MCF 10A (cell line): ENCODE results near the gene ESPNL. TPM values are rescaled to one million over a fixed set of nuclear protein-coding genes. Genes with fewer than 3 reads are reported as not detected.

Experiments
- BruUV-seq: library from RNA; stranded (reverse); fragments of 400-500 nt; replicated peaks from 2 replicates; lab custom pipeline; 2021; lab: Mats Ljungman, UMichigan
- CTCF ChIA-PET: fragments of 300-600 bp; sonication (Branson Sonifier 250); formaldehyde crosslinking; extraction: SDS; loops from one replicate; lab custom pipeline; 2021; ENCODE audit warnings: antibody characterized with exemption, inconsistent platforms; lab: Yijun Ruan, JAX
- POLR2A ChIA-PET: fragments of 300-600, 350-650 bp; sonication (Branson Sonifier 250); formaldehyde crosslinking; extraction: SDS; loops from one replicate; lab custom pipeline; 2020; ENCODE audit warnings: antibody characterized with exemption, inconsistent platforms; lab: Yijun Ruan, JAX
- DNase-seq: peaks from one replicate; pipeline ENCODE4 v3.0.0-alpha.2; 2018; ENCODE audit not compliant: unreplicated experiment
- H3K27ac Mint-ChIP-seq: one replicate; pipeline ENCODE4 v1.8.0; 2022; ENCODE audit warnings: mild to moderate bottlenecking, low read depth, mixed read lengths; ENCODE audit not compliant: unreplicated experiment
- H3K27me3 Mint-ChIP-seq: one replicate; pipeline ENCODE4 v1.8.0; 2022; ENCODE audit warnings: mixed read lengths; ENCODE audit not compliant: insufficient read depth, unreplicated experiment
- H3K36me3 Mint-ChIP-seq: one replicate; pipeline ENCODE4 v1.8.0; 2022; ENCODE audit warnings: mild to moderate bottlenecking, moderate library complexity, mixed read lengths; ENCODE audit not compliant: insufficient read depth, unreplicated experiment
- H3K4me1 Mint-ChIP-seq: one replicate; pipeline ENCODE4 v1.8.0; 2022; ENCODE audit warnings: mixed read lengths; ENCODE audit not compliant: insufficient read depth, unreplicated experiment
- H3K4me3 Mint-ChIP-seq: one replicate; pipeline ENCODE4 v1.8.0; 2022; ENCODE audit warnings: mild to moderate bottlenecking, moderate library complexity, mixed read lengths; ENCODE audit not compliant: unreplicated experiment
- H3K9me3 Mint-ChIP-seq: one replicate; pipeline ENCODE4 v1.8.0; 2022; ENCODE audit warnings: mixed read lengths; ENCODE audit not compliant: unreplicated experiment
- intact Hi-C: fragments of 100-400 bp; cut with micrococcal nuclease; formaldehyde crosslinking; loops from 2 replicates; pipeline ENCODE4 v1.14.1; 2022
- total RNA-seq: library from RNA; stranded (reverse); gene quantifications from 2 replicates; pipeline ENCODE4 v1.2.3, GENCODE V29; 2022
- TF ChIP-seq, protein P1 (sequence below): fragments of 200-600 bp; IDR thresholded peaks from one replicate; pipeline ENCODE4 v1.8.0; 2022; ENCODE audit warnings: antibody characterized with exemption, mild to moderate bottlenecking; ENCODE audit not compliant: unreplicated experiment

The ESPNL gene
- total RNA-seq, 1 experiment from 2014 or later: not detected

DNA sequence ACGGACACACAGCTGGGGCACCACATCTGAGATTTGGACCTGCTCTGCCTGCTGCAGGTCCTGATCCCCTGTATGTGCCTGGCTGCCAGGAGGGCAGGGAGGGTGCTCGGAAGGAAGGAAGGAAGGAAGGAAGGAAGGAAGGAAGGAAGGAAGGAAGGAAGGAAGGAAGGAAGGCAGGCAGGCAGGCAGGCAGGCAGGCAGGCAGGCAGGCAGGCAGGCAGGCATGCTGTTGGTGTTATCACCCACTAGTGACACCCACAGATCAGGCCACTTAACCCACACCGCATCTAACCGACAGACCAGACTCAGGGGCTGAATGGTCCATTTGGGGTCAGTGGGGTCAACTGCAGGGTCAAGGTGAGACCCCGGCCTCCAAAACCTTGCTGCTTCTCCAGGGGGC is 44.1 kb downstream of the ESPNL start:
- no peak for DNase-seq
- H3K4me1 Mint-ChIP-seq: peaks cover 20% of the 10 kb centered on the region
- no peaks in the 10 kb centered on the region for H3K9me3 Mint-ChIP-seq
- H3K4me3 Mint-ChIP-seq: no peak overlapping the region
- H3K27ac Mint-ChIP-seq: peak overlapping the region; percentile 44
- TF ChIP-seq, protein P1, sequence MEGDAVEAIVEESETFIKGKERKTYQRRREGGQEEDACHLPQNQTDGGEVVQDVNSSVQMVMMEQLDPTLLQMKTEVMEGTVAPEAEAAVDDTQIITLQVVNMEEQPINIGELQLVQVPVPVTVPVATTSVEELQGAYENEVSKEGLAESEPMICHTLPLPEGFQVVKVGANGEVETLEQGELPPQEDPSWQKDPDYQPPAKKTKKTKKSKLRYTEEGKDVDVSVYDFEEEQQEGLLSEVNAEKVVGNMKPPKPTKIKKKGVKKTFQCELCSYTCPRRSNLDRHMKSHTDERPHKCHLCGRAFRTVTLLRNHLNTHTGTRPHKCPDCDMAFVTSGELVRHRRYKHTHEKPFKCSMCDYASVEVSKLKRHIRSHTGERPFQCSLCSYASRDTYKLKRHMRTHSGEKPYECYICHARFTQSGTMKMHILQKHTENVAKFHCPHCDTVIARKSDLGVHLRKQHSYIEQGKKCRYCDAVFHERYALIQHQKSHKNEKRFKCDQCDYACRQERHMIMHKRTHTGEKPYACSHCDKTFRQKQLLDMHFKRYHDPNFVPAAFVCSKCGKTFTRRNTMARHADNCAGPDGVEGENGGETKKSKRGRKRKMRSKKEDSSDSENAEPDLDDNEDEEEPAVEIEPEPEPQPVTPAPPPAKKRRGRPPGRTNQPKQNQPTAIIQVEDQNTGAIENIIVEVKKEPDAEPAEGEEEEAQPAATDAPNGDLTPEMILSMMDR: no peak
- no peaks in the 10 kb centered on the region for H3K36me3 Mint-ChIP-seq
- POLR2A ChIA-PET: no interaction called here
- CTCF ChIA-PET: interaction anchor here (0.9 kb wide), 1 partner anchor 221 kb away, joined by 4 read pairs; no protein-coding TSS in a partner anchor
- BruUV-seq: no TSS peak
- intact Hi-C loops: no loop called here
- no peaks in the 10 kb centered on the region for H3K27me3 Mint-ChIP-seq

DNA sequence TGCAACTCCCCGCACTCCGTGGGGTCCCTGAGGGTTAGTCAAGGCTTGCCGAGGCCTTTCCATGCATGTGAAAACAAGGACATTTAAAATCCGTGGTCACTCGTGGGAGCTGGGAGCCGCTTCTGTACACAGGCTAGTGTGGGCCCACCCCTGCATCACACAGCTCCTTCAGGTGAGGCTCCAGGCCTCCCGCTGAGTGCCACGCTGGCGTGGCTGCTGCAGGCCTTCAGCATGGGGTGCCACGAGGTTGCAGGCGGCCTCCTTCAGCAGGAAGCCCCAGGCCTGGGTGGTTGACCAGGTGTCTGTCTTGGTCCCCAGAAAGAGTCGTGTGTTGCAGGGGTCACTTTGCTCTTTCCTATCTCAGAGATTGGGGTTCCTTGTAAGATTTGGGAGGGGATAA is 44.9 kb downstream of the ESPNL start:
- H3K27me3 Mint-ChIP-seq: no peaks in the 10 kb centered on the region
- POLR2A ChIA-PET: no interaction called here
- H3K4me3 Mint-ChIP-seq: no peak overlapping the region
- H3K9me3 Mint-ChIP-seq: no peaks in the 10 kb centered on the region
- TF ChIP-seq, protein P1: no peak
- no peak for DNase-seq
- H3K27ac Mint-ChIP-seq: no peak overlapping the region
- H3K4me1 Mint-ChIP-seq: peaks cover 20% of the 10 kb centered on the region
- intact Hi-C loops: no loop called here
- H3K36me3 Mint-ChIP-seq: no peaks in the 10 kb centered on the region
- no TSS peak for BruUV-seq
- CTCF ChIA-PET: no interaction called here

DNA sequence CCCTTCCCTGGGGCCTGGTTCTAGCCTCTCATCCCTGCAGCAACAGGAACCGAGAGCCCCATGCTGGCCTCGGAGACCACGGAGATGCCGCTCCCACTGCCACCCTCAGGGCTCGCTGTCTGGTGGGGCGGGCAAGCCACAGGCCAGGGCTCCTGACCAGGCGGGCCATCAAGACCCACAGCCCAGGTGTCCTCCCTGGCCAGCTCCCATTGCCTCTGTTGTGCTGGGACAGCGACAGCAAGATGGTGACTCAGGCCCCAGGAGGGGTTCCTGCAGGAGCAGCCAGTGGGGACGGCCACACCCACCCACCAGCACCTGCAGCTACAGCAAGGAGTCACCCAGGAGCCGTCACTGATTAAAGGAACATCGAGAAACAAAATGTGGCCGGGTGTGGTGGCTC is 45.7 kb downstream of the ESPNL start:
- TF ChIP-seq, protein P1: no peak
- H3K27me3 Mint-ChIP-seq: no peaks in the 10 kb centered on the region
- intact Hi-C loops: no loop called here
- H3K9me3 Mint-ChIP-seq: no peaks in the 10 kb centered on the region
- no peak for DNase-seq
- peaks cover 20% of the 10 kb centered on the region for H3K4me1 Mint-ChIP-seq
- no peak overlapping the region for H3K27ac Mint-ChIP-seq
- no peaks in the 10 kb centered on the region for H3K36me3 Mint-ChIP-seq
- CTCF ChIA-PET: no interaction called here
- BruUV-seq: no TSS peak
- POLR2A ChIA-PET: no interaction called here
- no peak overlapping the region for H3K4me3 Mint-ChIP-seq

DNA sequence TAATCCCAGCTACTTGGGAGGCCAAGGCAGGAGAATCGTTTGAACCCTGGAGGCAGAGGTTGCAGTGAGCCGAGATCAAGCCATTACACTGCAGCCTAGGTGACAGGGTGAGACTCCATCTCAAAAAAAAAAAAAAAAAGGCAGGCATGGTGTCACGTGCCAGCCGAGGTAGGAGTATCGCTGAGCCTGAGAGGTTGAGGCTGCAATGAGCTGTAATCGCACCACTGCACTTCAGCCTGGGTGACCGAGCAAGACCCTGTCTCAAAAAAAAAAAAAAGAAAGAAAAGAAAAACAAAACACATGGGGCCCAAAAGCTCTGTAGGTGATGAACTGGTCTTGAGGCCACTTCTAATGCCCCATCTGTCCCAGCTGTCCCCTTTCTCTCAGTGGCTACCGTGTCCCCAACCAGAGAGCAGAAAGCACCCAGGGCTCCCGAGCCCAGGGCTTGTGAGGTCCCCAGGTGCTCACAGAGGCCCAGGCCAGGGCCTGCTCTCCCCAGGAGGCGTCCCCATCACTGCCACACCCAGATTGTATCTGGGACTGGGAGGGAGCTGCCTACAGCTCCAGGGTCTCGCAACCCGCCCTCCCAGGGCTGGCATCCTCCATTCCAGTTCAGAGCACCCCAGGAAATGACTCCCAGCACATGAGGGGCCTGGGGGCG is 46.9 kb downstream of the ESPNL start:
- BruUV-seq: no TSS peak
- Mint-ChIP-seq H3K4me3 (no peak overlapping the region), H3K4me1 (peaks cover 10% of the 10 kb centered on the region), H3K9me3 (no peaks in the 10 kb centered on the region), H3K36me3 (no peaks in the 10 kb centered on the region), H3K27ac (no peak overlapping the region), H3K27me3 (no peaks in the 10 kb centered on the region)
- intact Hi-C loops: no loop called here
- TF ChIP-seq, protein P1: no peak
- CTCF ChIA-PET: interaction anchor here (1.1 kb wide), 1 partner anchor 15 kb away, joined by 3 read pairs; no protein-coding TSS in a partner anchor
- no peak for DNase-seq
- POLR2A ChIA-PET: interaction anchor here (0.5 kb wide), 1 partner anchor 86 kb away, joined by 3 read pairs; the partner anchor contains the start of gene SCLY
